PC-9 (cell line): Measurements from ENCODE around the gene PFDN6. TPM values are rescaled to one million over a fixed set of nuclear protein-coding genes. Genes with fewer than 3 reads are reported as not detected.
"Not testable (repeated sequence)": the region's sequence is repeated elsewhere in the genome, so short reads cannot be mapped to it uniquely, and the experiment has no call there.

Experiments used
- BruUV-seq: library from RNA; stranded (reverse); fragments of 400-500 nt; replicated peaks from 2 replicates; lab custom pipeline; 2021; lab: Mats Ljungman, UMichigan
- CTCF ChIA-PET: fragments of 300-600 bp; sonication (Branson Sonifier 250); formaldehyde crosslinking; loops from one replicate; lab custom pipeline; 2022; ENCODE audit warnings: antibody characterized with exemption; lab: Charles Lee
- POLR2A ChIA-PET: fragments of 300-600 bp; sonication (Branson Sonifier 250); formaldehyde crosslinking; loops from one replicate; lab custom pipeline; 2022; ENCODE audit warnings: antibody characterized with exemption; ENCODE audit not compliant: unreplicated experiment; lab: Charles Lee
- DNase-seq, 2 experiments: peaks; one replicate each; pipeline versions ENCODE4 v3.0.0 to v3.0.0-alpha.2; 2015 to 2022; ENCODE audit warnings: mixed read lengths in 1 of 2
- H2AFZ ChIP-seq: fragments of 200-600 bp; sonication (generic); 2 replicates; pipeline ENCODE4 v1.8.1; 2017; ENCODE audit warnings: antibody characterized with exemption
- H3F3A ChIP-seq: fragments of 200-600 bp; sonication (generic); 2 replicates; pipeline ENCODE4 v1.8.1; 2017; ENCODE audit warnings: antibody characterized with exemption, mild to moderate bottlenecking, low read depth; ENCODE audit not compliant: insufficient read depth
- H3K27ac ChIP-seq: fragments of 200-600 bp; sonication (generic); 2 replicates; pipeline ENCODE4 v1.6.1; 2016; ENCODE audit warnings: mixed run types
- H3K27me3 ChIP-seq: fragments of 200-600 bp; sonication (generic); 2 replicates; pipeline ENCODE4 v1.6.1; 2016; ENCODE audit warnings: low read depth, mixed run types; ENCODE audit not compliant: insufficient read depth
- H3K36me3 ChIP-seq: fragments of 200-600 bp; sonication (generic); 2 replicates; pipeline ENCODE4 v1.6.1; 2016; ENCODE audit warnings: low read depth, mixed run types
- H3K4me1 ChIP-seq: fragments of 200-600 bp; sonication (generic); replicated peaks from 2 replicates; pipeline ENCODE4 v1.6.1; 2016; ENCODE audit warnings: mixed run types; ENCODE audit not compliant: insufficient read depth
- H3K4me2 ChIP-seq: fragments of 200-600 bp; sonication (generic); 2 replicates; pipeline ENCODE4 v1.6.1; 2017; ENCODE audit warnings: mixed run types
- H3K4me3 ChIP-seq: fragments of 200-600 bp; sonication (generic); 2 replicates; pipeline ENCODE4 v1.6.1; 2016; ENCODE audit warnings: mixed run types
- H3K79me2 ChIP-seq: fragments of 200-600 bp; sonication (generic); 2 replicates; pipeline ENCODE4 v1.6.1; 2017; ENCODE audit warnings: low read depth, mixed run types
- H3K9me2 ChIP-seq: fragments of 200-600 bp; sonication (generic); 2 replicates; pipeline ENCODE4 v1.8.1; 2017; ENCODE audit warnings: mild to moderate bottlenecking; ENCODE audit not compliant: insufficient read depth
- H3K9me3 ChIP-seq: fragments of 200-600 bp; sonication (generic); 2 replicates; pipeline ENCODE4 v1.8.1; 2016; ENCODE audit warnings: low read depth; ENCODE audit not compliant: insufficient read depth
- H4K20me1 ChIP-seq: fragments of 200-600 bp; sonication (generic); 2 replicates; pipeline ENCODE4 v1.8.1; 2017; ENCODE audit not compliant: insufficient read depth
- EZH2 ChIP-seq: fragments of 200-600 bp; sonication (generic); IDR thresholded peaks from 2 replicates; pipeline ENCODE4 v1.8.0; 2017; ENCODE audit warnings: antibody characterized with exemption, low read depth
- intact Hi-C: fragments of 100-400 bp; cut with micrococcal nuclease; formaldehyde crosslinking; loops from one replicate; pipeline ENCODE4 v1.10.0; 2022; ENCODE audit not compliant: unreplicated experiment
- total RNA-seq: library from RNA; stranded (reverse); gene quantifications from 2 replicates; pipeline ENCODE4 v1.2.3, GENCODE V29; 2021
- TF ChIP-seq, protein P1 (sequence below): fragments of 200-600 bp; sonication (generic); conservative IDR thresholded peaks from 2 replicates; pipeline ENCODE4 v1.6.1; 2017; ENCODE audit warnings: mixed run types, antibody characterized with exemption, mild to moderate bottlenecking, moderate library complexity

The PFDN6 gene
- total RNA-seq, 1 experiment from 2014 or later = 57.2 TPM

- Histone ChIP-seq H3K36me3 (peaks cover 11% of the 10 kb centered on the region), H3K27me3 (no peaks in the 10 kb centered on the region), H3K4me2 (no peak overlapping the region), H3K79me2 (peaks cover 5% of the 10 kb centered on the region), H3K4me3 (no peak overlapping the region), H3K27ac (no peak overlapping the region), H4K20me1 (peaks cover 10% of the 10 kb centered on the region), H3F3A (peaks cover 63% of the 10 kb centered on the region), H3K9me3 (no peaks in the 10 kb centered on the region), H3K4me1 (peaks cover 12% of the 10 kb centered on the region), H3K9me2 (no peaks in the 10 kb centered on the region), H2AFZ (no peak overlapping the region)
- TF ChIP-seq, protein P1, sequence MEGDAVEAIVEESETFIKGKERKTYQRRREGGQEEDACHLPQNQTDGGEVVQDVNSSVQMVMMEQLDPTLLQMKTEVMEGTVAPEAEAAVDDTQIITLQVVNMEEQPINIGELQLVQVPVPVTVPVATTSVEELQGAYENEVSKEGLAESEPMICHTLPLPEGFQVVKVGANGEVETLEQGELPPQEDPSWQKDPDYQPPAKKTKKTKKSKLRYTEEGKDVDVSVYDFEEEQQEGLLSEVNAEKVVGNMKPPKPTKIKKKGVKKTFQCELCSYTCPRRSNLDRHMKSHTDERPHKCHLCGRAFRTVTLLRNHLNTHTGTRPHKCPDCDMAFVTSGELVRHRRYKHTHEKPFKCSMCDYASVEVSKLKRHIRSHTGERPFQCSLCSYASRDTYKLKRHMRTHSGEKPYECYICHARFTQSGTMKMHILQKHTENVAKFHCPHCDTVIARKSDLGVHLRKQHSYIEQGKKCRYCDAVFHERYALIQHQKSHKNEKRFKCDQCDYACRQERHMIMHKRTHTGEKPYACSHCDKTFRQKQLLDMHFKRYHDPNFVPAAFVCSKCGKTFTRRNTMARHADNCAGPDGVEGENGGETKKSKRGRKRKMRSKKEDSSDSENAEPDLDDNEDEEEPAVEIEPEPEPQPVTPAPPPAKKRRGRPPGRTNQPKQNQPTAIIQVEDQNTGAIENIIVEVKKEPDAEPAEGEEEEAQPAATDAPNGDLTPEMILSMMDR = no peak
- no peak for TF ChIP-seq EZH2
- ChIA-PET POLR2A (no interaction called here), CTCF (no interaction called here)
- peak in 1 of 2 experiments; percentile 11 for DNase-seq
- no TSS peak for BruUV-seq
- intact Hi-C loops = loop anchor here (1.0 to 10.0 kb wide), 3 partner anchors 65 to 294 kb away; no protein-coding TSS in a partner anchor
Observed at GRCh38 chr6:33280539-33280938, 8.9 kb upstream of the PFDN6 start.

DNA sequence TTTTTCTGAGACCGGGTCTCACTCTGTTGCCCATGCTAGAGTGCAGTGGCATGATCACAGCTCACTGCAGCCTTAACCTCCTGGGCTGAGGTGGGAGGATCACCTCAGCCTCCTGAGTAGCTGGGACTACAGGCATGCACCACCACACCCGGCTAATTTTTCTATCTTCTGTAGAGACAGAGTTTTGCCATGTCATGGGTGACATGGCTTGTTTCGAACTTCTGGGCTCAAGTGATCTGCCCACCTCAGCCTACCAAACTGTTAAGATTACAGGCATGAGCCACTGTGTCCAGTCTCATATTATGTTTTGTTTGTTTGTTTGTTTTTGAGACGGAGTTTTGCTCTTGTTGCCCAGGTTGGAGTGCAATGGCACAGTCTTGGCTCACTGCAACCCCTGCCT, 4.2 kb upstream of the PFDN6 start:
- H3K27me3 ChIP-seq, CTCF ChIA-PET, H3K9me3 ChIP-seq, DNase-seq, BruUV-seq, H3K4me1 ChIP-seq, H3K9me2 ChIP-seq, POLR2A ChIA-PET, H4K20me1 ChIP-seq, H2AFZ ChIP-seq, H3K4me3 ChIP-seq, H3K27ac ChIP-seq, H3K4me2 ChIP-seq: not testable (repeated sequence)
- intact Hi-C loops = loop anchor here (10.0 kb wide), 1 partner anchor 290 kb away; no protein-coding TSS in a partner anchor
- Histone ChIP-seq H3F3A (peaks cover 31% of the 10 kb centered on the region; the same call in 1 of the 2 replicates), H3K36me3 (peaks cover 13% of the 10 kb centered on the region; the same call in 1 of the 2 replicates), H3K79me2 (peaks cover 34% of the 10 kb centered on the region)

GRCh38 chr6:33286946-33287914, 2.2 kb upstream of the PFDN6 start:
- H2AFZ ChIP-seq = no peak overlapping the region
- intact Hi-C loops = loop anchor here (10.0 kb wide), 1 partner anchor 288 kb away; no protein-coding TSS in a partner anchor
- ChIA-PET POLR2A (no interaction called here), CTCF (interaction anchor here (0.5 to 0.6 kb wide), 3 partner anchors 10 to 25 kb away, joined by 3 to 5 read pairs (median 5); no protein-coding TSS in a partner anchor)
- TF ChIP-seq, protein P1 = no peak
- TF ChIP-seq EZH2 = no peak
- peaks cover 46% of the 10 kb centered on the region for H3K79me2 ChIP-seq
- peaks cover 22% of the 10 kb centered on the region; the same call in 1 of the 2 replicates for H3F3A ChIP-seq
- H3K4me2 ChIP-seq = peak overlapping the region; percentile 91; the same call in 1 of the 2 replicates
- H3K9me3 ChIP-seq = no peaks in the 10 kb centered on the region
- no peak overlapping the region for H3K27ac ChIP-seq
- peaks cover 13% of the 10 kb centered on the region; the same call in 1 of the 2 replicates for H3K36me3 ChIP-seq
- H3K4me1 ChIP-seq = peaks cover 12% of the 10 kb centered on the region
- no peaks in the 10 kb centered on the region for H3K27me3 ChIP-seq
- no peak for DNase-seq
- no peaks in the 10 kb centered on the region; the same call in 1 of the 2 replicates for H4K20me1 ChIP-seq
- H3K4me3 ChIP-seq = no peak overlapping the region
- no peaks in the 10 kb centered on the region for H3K9me2 ChIP-seq
- BruUV-seq = no TSS peak
